Dendritic cell treated with granulocyte-macrophage colony-stimulating factor and Interleukin-4, amounts not matched to agents 40 ng/mL and 50 ng/mL, for 4 days (primary cell): ENCODE data around the gene GAS5.
A peak's percentile ranks its signal among the peaks of the same experiment; 100 is the strongest.

Experiments used
- H3K27ac Mint-ChIP-seq: one replicate; pipeline ENCODE4 v1.8.0; 2022; ENCODE audit warnings: mild to moderate bottlenecking, mixed read lengths
- H3K27me3 Mint-ChIP-seq: one replicate; pipeline ENCODE4 v1.8.0; 2022; ENCODE audit warnings: mild to moderate bottlenecking, mixed read lengths
- H3K36me3 Mint-ChIP-seq: one replicate; pipeline ENCODE4 v1.8.0; 2022; ENCODE audit warnings: low read depth, mixed read lengths
- H3K4me1 Mint-ChIP-seq: one replicate; pipeline ENCODE4 v1.8.0; 2022; ENCODE audit warnings: low read depth, mixed read lengths
- H3K4me3 Mint-ChIP-seq: one replicate; pipeline ENCODE4 v1.8.0; 2022; ENCODE audit warnings: mild to moderate bottlenecking, moderate library complexity, mixed read lengths
- H3K9me3 Mint-ChIP-seq: one replicate; pipeline ENCODE4 v1.8.0; 2022; ENCODE audit warnings: mixed read lengths
- intact Hi-C: fragments of 100-400 bp; cut with micrococcal nuclease; formaldehyde crosslinking; loops from one replicate; pipeline ENCODE4 v1.15.0; 2022

GAS5 gene

GRCh38 chr1:173867753-173868265, at the start of gene GAS5:
GAS5 (minus strand) TSS chr1:173867989.
- intact Hi-C loops = loop anchor here (1.0 to 5.0 kb wide), 4 partner anchors 44 to 1426 kb away; partner anchors contain the start of genes CENPL, DARS2, PIGC and PRDX6
- Mint-ChIP-seq H3K4me3 (peak within 1 kb of the TSS; percentile 98), H3K9me3 (no peaks in the 10 kb centered on the region), H3K27ac (peak within 1 kb of the TSS; percentile 91), H3K27me3 (no peaks in the 10 kb centered on the region), H3K4me1 (peaks cover 50% of the 10 kb centered on the region), H3K36me3 (peaks cover 79% of the 10 kb centered on the region)

GRCh38 chr1:173917149-173917548, 49.4 kb upstream of the GAS5 start, which contains the start of gene SERPINC1:
SERPINC1 (minus strand) TSS chr1:173917327; CDS start chr1:173917259, 68 bp downstream.
- Mint-ChIP-seq H3K9me3 (no peaks in the 10 kb centered on the region), H3K27ac (no peak within 1 kb of the TSS), H3K4me3 (no peak within 1 kb of the TSS)

GRCh38 chr1:173916667-173917066, 48.9 kb upstream of the GAS5 start:
- Mint-ChIP-seq H3K4me1 (no peaks in the 10 kb centered on the region), H3K9me3 (no peaks in the 10 kb centered on the region)

More at GRCh38 chr1:173917149-173917548, 49.4 kb upstream of the GAS5 start, which contains the start of gene SERPINC1:
- Mint-ChIP-seq H3K4me1 (no peaks in the 10 kb centered on the region), H3K36me3 (no peaks in the 10 kb centered on the region), H3K27me3 (peaks cover 1% of the 10 kb centered on the region)
- intact Hi-C loops = no loop called here

GRCh38 chr1:173915596-173915995, 47.8 kb upstream of the GAS5 start:
- Mint-ChIP-seq H3K4me1 (no peaks in the 10 kb centered on the region), H3K4me3 (no peak overlapping the region), H3K9me3 (no peaks in the 10 kb centered on the region), H3K27me3 (peaks cover 1% of the 10 kb centered on the region), H3K36me3 (no peaks in the 10 kb centered on the region), H3K27ac (no peak overlapping the region)
- intact Hi-C loops = no loop called here

More at GRCh38 chr1:173916667-173917066, 48.9 kb upstream of the GAS5 start:
- no peak overlapping the region for H3K4me3 Mint-ChIP-seq
- intact Hi-C loops = no loop called here
- H3K27ac Mint-ChIP-seq = no peak overlapping the region
- peaks cover 1% of the 10 kb centered on the region for H3K27me3 Mint-ChIP-seq
- H3K36me3 Mint-ChIP-seq = no peaks in the 10 kb centered on the region

- H3K27ac Mint-ChIP-seq = no peak overlapping the region
- no peaks in the 10 kb centered on the region for H3K9me3 Mint-ChIP-seq
- H3K36me3 Mint-ChIP-seq = no peaks in the 10 kb centered on the region
- intact Hi-C loops = no loop called here
- H3K4me3 Mint-ChIP-seq = no peak overlapping the region
- H3K4me1 Mint-ChIP-seq = no peaks in the 10 kb centered on the region
- H3K27me3 Mint-ChIP-seq = peaks cover 1% of the 10 kb centered on the region
Measured at GRCh38 chr1:173914366-173914871, 46.6 kb upstream of the GAS5 start.

- peaks cover 1% of the 10 kb centered on the region for H3K27me3 Mint-ChIP-seq
- H3K9me3 Mint-ChIP-seq = no peaks in the 10 kb centered on the region
- no peak overlapping the region for H3K4me3 Mint-ChIP-seq
- H3K4me1 Mint-ChIP-seq = no peaks in the 10 kb centered on the region
- no peaks in the 10 kb centered on the region for H3K36me3 Mint-ChIP-seq
- H3K27ac Mint-ChIP-seq = no peak overlapping the region
- intact Hi-C loops = no loop called here
Measured at GRCh38 chr1:173913111-173913510, 45.3 kb upstream of the GAS5 start.

GRCh38 chr1:173903827-173904531, 36.2 kb upstream of the GAS5 start:
- H3K36me3 Mint-ChIP-seq = no peaks in the 10 kb centered on the region
- intact Hi-C loops = no loop called here
- H3K4me1 Mint-ChIP-seq = peaks cover 5% of the 10 kb centered on the region
- no peak overlapping the region for H3K4me3 Mint-ChIP-seq
- H3K27ac Mint-ChIP-seq = no peak overlapping the region
- no peaks in the 10 kb centered on the region for H3K9me3 Mint-ChIP-seq
- no peaks in the 10 kb centered on the region for H3K27me3 Mint-ChIP-seq

- Mint-ChIP-seq H3K27ac (no peak overlapping the region), H3K4me1 (peaks cover 5% of the 10 kb centered on the region), H3K9me3 (no peaks in the 10 kb centered on the region), H3K27me3 (no peaks in the 10 kb centered on the region), H3K36me3 (peaks cover 5% of the 10 kb centered on the region), H3K4me3 (no peak overlapping the region)
- intact Hi-C loops = no loop called here
Measured at GRCh38 chr1:173900992-173901391, 33.2 kb upstream of the GAS5 start.

- H3K27me3 Mint-ChIP-seq = no peaks in the 10 kb centered on the region
Measured at GRCh38 chr1:173900427-173900826, 32.6 kb upstream of the GAS5 start.

GRCh38 chr1:173894189-173894588, 26.4 kb upstream of the GAS5 start:
- no peaks in the 10 kb centered on the region for H3K9me3 Mint-ChIP-seq
- H3K36me3 Mint-ChIP-seq = peaks cover 22% of the 10 kb centered on the region
- H3K4me1 Mint-ChIP-seq = no peaks in the 10 kb centered on the region
- intact Hi-C loops = no loop called here
- H3K27me3 Mint-ChIP-seq = no peaks in the 10 kb centered on the region
- no peak overlapping the region for H3K4me3 Mint-ChIP-seq
- no peak overlapping the region for H3K27ac Mint-ChIP-seq

More at GRCh38 chr1:173900427-173900826, 32.6 kb upstream of the GAS5 start:
- H3K27ac Mint-ChIP-seq = no peak overlapping the region
- intact Hi-C loops = no loop called here
- H3K36me3 Mint-ChIP-seq = peaks cover 5% of the 10 kb centered on the region
- H3K9me3 Mint-ChIP-seq = no peaks in the 10 kb centered on the region
- no peak overlapping the region for H3K4me3 Mint-ChIP-seq
- H3K4me1 Mint-ChIP-seq = peaks cover 5% of the 10 kb centered on the region

- no peaks in the 10 kb centered on the region for H3K4me1 Mint-ChIP-seq
- H3K4me3 Mint-ChIP-seq = no peak overlapping the region
- H3K36me3 Mint-ChIP-seq = peaks cover 22% of the 10 kb centered on the region
- no peak overlapping the region for H3K27ac Mint-ChIP-seq
- no peaks in the 10 kb centered on the region for H3K9me3 Mint-ChIP-seq
- intact Hi-C loops = no loop called here
- no peaks in the 10 kb centered on the region for H3K27me3 Mint-ChIP-seq
Measured at GRCh38 chr1:173893611-173894010, 25.8 kb upstream of the GAS5 start.

- no peaks in the 10 kb centered on the region for H3K4me1 Mint-ChIP-seq
- intact Hi-C loops = no loop called here
- H3K4me3 Mint-ChIP-seq = no peak overlapping the region
- H3K27me3 Mint-ChIP-seq = no peaks in the 10 kb centered on the region
- no peaks in the 10 kb centered on the region for H3K9me3 Mint-ChIP-seq
- no peak overlapping the region for H3K27ac Mint-ChIP-seq
- peaks cover 35% of the 10 kb centered on the region for H3K36me3 Mint-ChIP-seq
Measured at GRCh38 chr1:173889885-173890284, 22.1 kb upstream of the GAS5 start.

- H3K4me3 Mint-ChIP-seq = no peak overlapping the region
- no peak overlapping the region for H3K27ac Mint-ChIP-seq
- no peaks in the 10 kb centered on the region for H3K9me3 Mint-ChIP-seq
- no peaks in the 10 kb centered on the region for H3K4me1 Mint-ChIP-seq
- peaks cover 27% of the 10 kb centered on the region for H3K36me3 Mint-ChIP-seq
- intact Hi-C loops = no loop called here
- no peaks in the 10 kb centered on the region for H3K27me3 Mint-ChIP-seq
Measured at GRCh38 chr1:173888749-173889148, 21.0 kb upstream of the GAS5 start.

- Mint-ChIP-seq H3K36me3 (peaks cover 27% of the 10 kb centered on the region), H3K4me3 (no peak overlapping the region), H3K27me3 (no peaks in the 10 kb centered on the region), H3K4me1 (no peaks in the 10 kb centered on the region), H3K9me3 (no peaks in the 10 kb centered on the region), H3K27ac (no peak overlapping the region)
- intact Hi-C loops = no loop called here
Measured at GRCh38 chr1:173887627-173888026, 19.8 kb upstream of the GAS5 start.
